IPS DF 4.7 (cell line): Measurements from ENCODE around the gene KRT82.
A peak's percentile ranks its signal among the peaks of the same experiment; 100 is the strongest.
"Not testable (repeated sequence)": the region's sequence is repeated elsewhere in the genome, so short reads cannot be mapped to it uniquely, and the experiment has no call there.

ENCODE experiments used
- DNase-seq: peaks from one replicate; pipeline ENCODE4 v3.0.0-alpha.2; 2013; ENCODE audit warnings: low spot score; ENCODE audit errors: extremely low read depth

KRT82 gene

GRCh38 chr12:52405922-52406385 is at the start of gene KRT82:
Gene KRT82 (minus strand): TSS chr12:52406335. CDS start chr12:52406277, 58 bp downstream.
- DNase-seq = no peak

DNA sequence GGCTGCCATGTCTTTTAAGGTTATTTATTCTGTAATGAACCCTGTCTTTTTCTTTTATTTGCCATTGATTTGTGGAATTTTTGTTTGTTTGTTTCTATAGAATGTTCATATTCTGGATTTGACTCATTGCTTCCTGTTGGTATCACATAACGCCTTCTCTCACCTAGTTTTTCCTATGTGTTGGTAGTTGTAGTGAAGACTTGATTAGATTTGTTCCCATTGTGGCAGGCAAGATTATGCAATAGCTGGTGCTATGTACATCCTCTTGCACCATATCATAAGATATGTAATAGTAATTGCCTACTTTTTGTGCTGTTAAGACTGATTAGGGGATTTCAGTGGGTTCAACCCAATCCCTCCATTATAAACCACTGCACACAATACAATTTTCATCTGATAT is 49.7 kb upstream of the KRT82 start:
- DNase-seq = no peak

GRCh38 chr12:52454411-52455201 is 48.5 kb upstream of the KRT82 start:
- DNase-seq = no peak

- DNase-seq = no peak
These were observed 46.0 kb upstream of the KRT82 start, which contains the start of gene KRT6B for GRCh38 chr12:52452101-52452500. Gene KRT6B (minus strand): TSS chr12:52452146. CDS start chr12:52452078, 68 bp downstream.

DNA sequence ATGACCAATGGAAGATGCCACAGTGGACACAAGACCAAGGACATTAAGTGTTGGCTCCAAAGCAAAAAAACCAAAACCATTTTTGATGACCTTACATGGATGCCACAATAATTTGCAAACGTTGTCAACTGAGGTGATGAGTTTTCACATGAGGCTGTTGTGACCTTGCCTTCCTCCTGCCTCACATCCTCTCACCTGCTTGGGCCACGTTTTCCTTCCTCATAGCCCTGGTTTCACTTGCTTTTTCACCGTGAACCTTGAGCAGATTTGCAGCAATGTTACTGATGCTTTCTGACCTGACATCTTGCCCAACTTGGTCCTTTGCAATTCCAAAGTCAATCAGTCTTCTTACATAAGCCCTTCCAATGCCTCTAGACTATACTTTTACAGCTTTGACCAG is 42.1 kb upstream of the KRT82 start:
- DNase-seq = no peak

GRCh38 chr12:52447196-52447595 is 41.1 kb upstream of the KRT82 start:
- not testable (repeated sequence) for DNase-seq

DNA sequence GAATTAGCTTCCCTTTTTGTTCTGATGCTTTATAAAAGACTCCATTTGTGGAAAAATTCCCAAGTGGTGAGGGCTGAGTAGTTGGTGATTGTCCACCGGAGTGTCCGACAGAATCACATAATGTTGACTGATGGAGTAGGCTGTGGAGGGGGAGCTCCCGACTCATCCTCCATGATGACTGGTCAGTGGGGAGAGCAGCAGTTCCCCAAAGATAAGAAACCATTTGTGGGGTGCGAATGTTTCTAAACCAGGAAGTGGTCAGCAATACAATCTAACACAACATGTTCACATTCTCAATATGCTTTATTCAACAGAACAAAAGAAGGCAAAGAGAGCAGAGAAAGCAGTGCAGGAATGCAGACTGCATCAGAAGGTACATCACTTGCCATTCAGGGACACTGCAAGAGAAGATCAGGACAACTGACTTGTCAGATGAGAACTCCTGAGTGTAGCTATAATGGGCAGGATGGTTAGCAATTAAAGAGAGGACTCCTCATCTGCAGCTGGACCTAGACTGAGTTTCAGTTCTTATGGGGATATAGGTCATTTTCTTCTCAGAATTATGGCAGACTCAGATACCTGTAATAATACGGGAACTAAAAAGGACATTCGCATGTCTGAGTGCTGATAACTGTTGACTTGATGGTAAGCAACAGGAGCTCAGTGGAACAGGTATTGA is 40.4 kb upstream of the KRT82 start:
- no peak for DNase-seq

DNA sequence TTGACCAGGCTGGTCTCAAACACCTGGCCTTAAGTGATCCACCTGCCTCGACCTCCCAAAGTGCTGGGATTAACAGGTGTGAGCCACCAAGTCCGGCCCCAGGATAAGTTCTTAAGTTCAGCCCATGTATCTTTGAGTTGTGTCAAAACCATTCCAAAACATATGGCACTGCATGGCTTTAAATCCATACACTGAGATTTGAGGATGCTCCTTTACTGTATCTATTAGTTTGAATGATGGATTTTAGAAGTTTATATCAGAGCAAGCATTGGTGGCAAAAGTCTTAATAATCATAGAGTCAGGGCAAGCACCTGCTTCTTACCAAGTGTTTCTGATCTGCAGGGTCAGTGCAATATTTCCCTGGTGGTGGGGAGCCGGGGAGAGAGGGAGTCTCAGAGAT is 39.7 kb upstream of the KRT82 start:
- DNase-seq = no peak

GRCh38 chr12:52444647-52445595 is 38.8 kb upstream of the KRT82 start:
- no peak for DNase-seq

- no peak for DNase-seq
These were observed 37.8 kb upstream of the KRT82 start for GRCh38 chr12:52443966-52444365.

GRCh38 chr12:52442600-52443061 is 36.5 kb upstream of the KRT82 start:
- DNase-seq = peak; percentile 33

DNA sequence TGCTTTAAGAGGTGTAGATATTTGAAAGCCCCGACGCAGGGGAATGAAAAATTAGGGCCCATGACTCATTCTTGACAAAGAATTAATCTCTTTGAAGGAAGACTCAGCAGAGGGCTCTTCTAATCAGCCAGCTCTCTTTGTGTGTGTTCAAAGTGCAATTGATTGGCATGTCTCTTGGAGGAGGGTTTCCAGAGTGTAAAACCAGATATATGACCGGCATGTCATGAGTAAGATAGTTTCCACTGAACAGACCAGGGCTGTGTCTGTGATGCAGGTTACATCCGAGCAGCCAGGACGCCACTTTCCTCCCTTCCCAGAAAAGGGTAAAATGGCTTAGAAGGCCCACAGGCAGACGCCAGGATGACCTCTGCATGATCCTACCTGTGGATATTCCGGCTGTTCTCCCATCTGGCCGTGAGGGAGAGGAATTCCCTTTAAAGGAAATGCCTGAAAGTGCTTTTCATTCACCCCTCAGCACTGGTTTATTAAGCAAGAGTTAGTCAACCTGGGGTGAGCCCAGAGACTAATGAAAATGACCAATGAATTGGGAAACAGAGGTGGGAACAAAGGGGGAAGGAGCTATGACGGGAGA is 35.3 kb upstream of the KRT82 start:
- DNase-seq = no peak

GRCh38 chr12:52440821-52441319 is 34.7 kb upstream of the KRT82 start:
- DNase-seq = no peak

DNA sequence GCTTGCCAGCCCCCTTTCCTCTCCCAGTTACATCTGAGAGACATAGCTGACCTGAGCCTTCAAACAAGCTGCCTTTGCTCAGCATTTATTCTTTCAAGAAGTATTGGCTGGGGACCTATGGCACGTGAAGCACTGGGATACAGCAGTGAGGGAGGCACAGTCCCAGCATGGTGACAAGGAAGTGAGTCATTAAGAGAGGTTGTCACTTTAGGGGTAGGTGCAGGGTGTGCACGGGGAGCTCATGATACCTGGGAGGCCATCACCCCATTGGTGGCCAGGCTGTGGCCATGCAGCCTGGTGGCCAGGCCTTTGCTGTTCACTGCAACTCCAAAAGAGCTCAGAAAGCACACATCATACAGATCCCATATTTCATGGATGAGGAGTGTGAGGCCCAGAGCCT is 33.7 kb upstream of the KRT82 start:
- no peak for DNase-seq

DNA sequence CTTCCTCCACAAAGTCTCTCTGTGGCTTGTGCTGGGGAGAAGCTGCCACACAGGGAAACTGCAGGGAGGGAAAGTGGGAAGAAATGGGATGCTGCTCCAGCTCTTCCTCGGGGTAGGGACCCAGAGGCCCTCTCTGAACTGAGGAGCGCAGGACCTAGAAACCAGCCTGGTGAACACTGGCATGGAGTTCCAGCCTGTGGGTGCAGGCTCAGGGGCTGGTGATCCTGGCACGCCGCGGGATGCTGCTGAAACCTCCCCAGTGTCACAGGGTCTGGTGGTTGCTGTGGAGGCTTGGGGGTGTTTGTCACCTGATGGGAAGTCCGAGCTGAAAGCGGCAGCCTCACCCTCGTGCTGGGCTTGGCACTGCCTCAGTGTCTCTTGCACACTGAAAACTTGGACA is 33.3 kb upstream of the KRT82 start:
- no peak for DNase-seq

- no peak for DNase-seq
These were observed 32.5 kb upstream of the KRT82 start for GRCh38 chr12:52438305-52439301.

DNA sequence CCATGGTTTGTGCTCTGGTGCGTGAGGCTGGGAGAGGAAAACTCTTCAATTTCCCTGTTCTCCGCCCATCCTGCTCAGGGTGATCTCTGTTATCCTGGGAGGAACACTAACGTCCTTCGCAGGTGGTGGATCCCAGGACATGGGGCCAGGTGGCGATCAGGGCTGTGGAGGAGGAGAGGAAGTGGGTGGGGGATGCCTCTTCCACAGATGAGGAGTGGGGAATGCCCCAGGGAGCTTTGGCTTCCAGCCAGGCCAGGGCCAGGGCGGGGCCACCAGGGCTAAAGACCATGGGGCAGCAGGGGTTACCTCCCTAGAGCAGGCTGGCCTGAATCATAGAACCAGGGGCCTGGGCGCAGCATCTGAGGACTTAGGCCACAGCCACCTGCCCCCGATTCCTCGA is 31.4 kb upstream of the KRT82 start:
- no peak for DNase-seq

- no peak for DNase-seq
These were observed 30.8 kb upstream of the KRT82 start for GRCh38 chr12:52436828-52437474.
